Transverse colon (tissue), 4 donors: Measurements from ENCODE around the gene SPPL3. TPM values are rescaled to one million over a fixed set of nuclear protein-coding genes. Genes with fewer than 3 reads are reported as not detected.

Source experiments
- DNase-seq: peaks from one replicate; pipeline ENCODE4 v3.0.0-alpha.2; 2019
- H3K27ac ChIP-seq, 4 donors: fragments of 200-600 bp; sonication (generic); 2 replicates each; pipeline ENCODE4 v1.5.1; 2016 to 2018; ENCODE audit warnings: inconsistent platforms in 4 of 4
- H3K27me3 ChIP-seq: fragments of 200-600 bp; sonication (generic); 2 replicates; pipeline ENCODE4 v1.5.1; 2017; ENCODE audit warnings: inconsistent platforms
- H3K36me3 ChIP-seq, 4 donors: fragments of 200-600 bp; sonication (generic); 2 replicates each; pipeline ENCODE4 v1.5.1; 2017 to 2019; ENCODE audit warnings: inconsistent platforms in 4 of 4
- H3K4me1 ChIP-seq, 4 donors: fragments of 200-600 bp; sonication (generic); 2 replicates each; pipeline ENCODE4 v1.5.1; 2017 to 2020; ENCODE audit warnings: inconsistent platforms in 4 of 4
- H3K4me3 ChIP-seq, 4 donors: fragments of 200-600 bp; sonication (generic); 1 replicate in 1 of 4; 2 replicates in 3 of 4; pipeline versions ENCODE4 v1.5.1 to v1.6.1; 2017 to 2019; ENCODE audit warnings: inconsistent platforms in 4 of 4
- H3K9me3 ChIP-seq, 2 donors: fragments of 200-600 bp; sonication (generic); 2 replicates each; pipeline ENCODE4 v1.5.1; 2017 to 2019; ENCODE audit warnings: inconsistent platforms in 2 of 2
- CTCF ChIP-seq, 5 experiments: fragments of 200-600 bp in 3 of 5; fragments of 450-650 bp in 2 of 5; sonication (generic) in 3 of 5; IDR thresholded peaks; 1 replicate in 2 of 5; 2 replicates in 3 of 5; pipeline ENCODE4 v1.5.1; 2016 to 2017; ENCODE audit warnings: antibody characterized with exemption in 5 of 5, inconsistent platforms in 3 of 5, mild to moderate bottlenecking in 2 of 5, moderate library complexity in 1 of 5
- EP300 ChIP-seq: sonication (generic); formaldehyde crosslinking; IDR thresholded peaks from one replicate; pipeline ENCODE4 v1.6.1; 2017; ENCODE audit warnings: antibody characterized with exemption, low read depth
- POLR2A ChIP-seq: fragments of 450-650 bp; IDR thresholded peaks from one replicate; pipeline ENCODE4 v1.6.1; 2016; ENCODE audit warnings: antibody characterized with exemption, mild to moderate bottlenecking, moderate library complexity
- POLR2AphosphoS5 ChIP-seq, 3 donors: sonication (generic); formaldehyde crosslinking; IDR thresholded peaks; one replicate each; pipeline ENCODE4 v1.6.1; 2016; ENCODE audit warnings: antibody characterized with exemption in 3 of 3
- WGBS, 2 donors: methylation state at CpG; one replicate each; pipeline ENCODE4 v1.1.5; 2018; ENCODE audit warnings: low coverage in 1 of 2; 5-methylcytosine and 5-hydroxymethylcytosine counted together
- in situ Hi-C, 4 donors: fragments of 200-750 bp; cut with MboI; loops; one replicate each; pipeline versions ENCODE4 v1.15.0 to v1.15.1; 2017; ENCODE audit warnings: low sequenced_read_pairs in 3 of 4, low pct_ligation_motif_present in 1 of 4, low pct_unique_long_range_greater_than_20kb in 1 of 4
- intact Hi-C: fragments of 100-400 bp; cut with DNase I; formaldehyde crosslinking; loops from one replicate; pipeline ENCODE4 v1.15.1; 2023; ENCODE audit warnings: low total_unique reads
- total RNA-seq, 4 donors: library from RNA; depleted of rRNA; stranded (reverse); fragments of >200 nt; gene quantifications; one replicate each; pipeline ENCODE4 v1.1.0, GENCODE V29; 2016

The SPPL3 gene
- total RNA-seq, 4 donors from 2014 or later: 34.7 to 45.4 (median 41.6) TPM

- in situ Hi-C loops: no loop called here
- WGBS, 2 donors: 59 to 80% methylated on average over 1 to 7 of the region's 7 CpGs
- no peak overlapping the region for H3K4me3 ChIP-seq
- peaks cover 12 to 41% (median 28%) of the 10 kb centered on the region in 4 donors for H3K4me1 ChIP-seq
- H3K27ac ChIP-seq: peak overlapping the region; percentile 68 to 77 (median 72)
- DNase-seq: no peak
- no peaks in the 10 kb centered on the region for H3K9me3 ChIP-seq
- TF ChIP-seq EP300 (no peak), POLR2A (no peak), POLR2AphosphoS5 (IDR thresholded peaks at IDR 0.05) (no peak), CTCF (IDR thresholded peaks at IDR 0.05) (no peak)
- intact Hi-C loops: no loop called here
- H3K27me3 ChIP-seq: no peaks in the 10 kb centered on the region
- peaks cover 0 to 42% (median 3%) of the 10 kb centered on the region in 4 donors for H3K36me3 ChIP-seq
Measured at GRCh38 chr12:120720234-120720986, 183.7 kb downstream of the SPPL3 start.

DNA sequence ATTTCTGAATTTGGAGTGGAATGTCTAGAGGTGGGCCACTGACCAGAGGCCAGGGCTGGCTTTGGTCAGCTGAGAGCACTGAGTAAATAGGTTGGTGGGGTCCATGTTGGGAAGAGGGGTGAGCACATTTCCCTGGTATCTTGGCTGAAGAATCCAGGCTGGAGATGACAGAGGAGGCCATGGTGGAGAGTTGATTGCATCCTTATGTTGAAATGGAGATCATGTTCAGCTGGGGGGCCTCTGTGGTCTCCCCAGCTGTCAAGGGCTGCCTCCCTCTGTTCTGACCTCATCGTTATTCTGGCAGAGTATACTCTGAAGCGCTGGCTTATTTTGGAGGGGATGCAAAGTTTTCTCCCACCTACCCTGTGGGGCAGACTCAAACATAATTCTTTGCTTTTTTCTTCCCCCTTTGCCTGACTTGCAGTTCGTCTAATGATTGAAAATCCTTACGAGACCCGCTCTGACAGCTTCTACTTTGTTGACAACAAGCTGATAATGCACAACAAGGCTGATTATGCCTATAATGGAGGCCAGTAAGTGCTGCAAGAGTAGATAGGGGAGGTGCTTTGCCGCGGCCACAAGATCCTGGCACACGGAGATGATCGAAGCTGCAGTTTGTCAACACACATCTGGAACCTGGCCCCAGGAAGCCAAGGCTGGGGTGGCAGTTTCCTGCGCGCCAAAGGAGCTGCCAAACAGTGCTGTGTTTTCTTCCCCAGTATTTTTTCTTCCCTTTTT is 184.5 kb downstream of the SPPL3 start:
- no peak for DNase-seq
- Histone ChIP-seq H3K4me1 (peaks cover 5 to 34% (median 22%) of the 10 kb centered on the region in 4 donors), H3K36me3 (peaks cover 0 to 42% (median 3%) of the 10 kb centered on the region in 4 donors), H3K9me3 (no peaks in the 10 kb centered on the region), H3K27ac (peak overlapping the region; percentile 68 to 77 (median 72)), H3K4me3 (no peak overlapping the region), H3K27me3 (no peaks in the 10 kb centered on the region)
- intact Hi-C loops (loop anchor here (10.0 kb wide), 1 partner anchor 135 kb away; the partner anchor contains the start of gene POP5), in situ Hi-C loops (loop anchor here in 2 of 4 donors (10.0 kb wide), 2 partner anchors 75 to 135 kb away; partner anchors contain the start of genes CABP1 (in 2 of the 2) and POP5 (in 1 of the 2))
- TF ChIP-seq POLR2A (no peak), CTCF (IDR thresholded peaks at IDR 0.05) (no peak), POLR2AphosphoS5 (IDR thresholded peaks at IDR 0.05) (no peak), EP300 (no peak)
- 47 to 50% methylated on average over 3 to 11 of the region's 11 CpGs for WGBS, 2 donors

DNA sequence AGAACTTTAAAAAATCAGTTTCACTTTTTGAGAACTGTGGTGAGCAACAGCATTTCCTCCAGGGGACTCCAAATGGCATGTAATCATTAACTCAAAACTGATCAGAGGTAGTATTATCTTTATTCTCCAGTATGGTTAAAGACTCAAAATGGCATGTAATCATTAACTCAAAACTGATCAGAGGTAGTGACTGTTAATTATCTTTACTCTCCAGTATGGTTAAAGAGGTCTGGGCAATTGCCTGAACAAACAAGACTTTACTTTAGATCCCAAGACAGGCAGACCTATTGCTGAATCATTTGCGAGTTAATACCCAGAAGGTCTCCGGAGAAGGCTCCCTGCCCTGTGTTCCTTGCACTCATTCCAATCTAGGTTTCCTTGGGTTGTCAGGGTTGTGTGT is 185.1 kb downstream of the SPPL3 start:
- TF ChIP-seq CTCF (IDR thresholded peaks at IDR 0.05): no peak
- no peak for TF ChIP-seq EP300
- TF ChIP-seq POLR2A: no peak
- TF ChIP-seq POLR2AphosphoS5 (IDR thresholded peaks at IDR 0.05): no peak
- Histone ChIP-seq H3K27me3 (no peaks in the 10 kb centered on the region), H3K36me3 (peaks cover 0 to 42% (median 3%) of the 10 kb centered on the region in 4 donors), H3K4me3 (no peak overlapping the region), H3K27ac (peak overlapping the region; percentile 68 to 77 (median 72)), H3K9me3 (no peaks in the 10 kb centered on the region), H3K4me1 (peaks cover 5 to 34% (median 22%) of the 10 kb centered on the region in 4 donors)
- DNase-seq: no peak
- in situ Hi-C loops: loop anchor here in 2 of 4 donors (10.0 kb wide), 2 partner anchors 74 to 134 kb away; partner anchors contain the start of genes CABP1 (in 2 of the 2) and POP5 (in 1 of the 2)
- WGBS, 2 donors: 45 to 62% methylated on average over 2 of the region's 2 CpGs
- intact Hi-C loops: loop anchor here (10.0 kb wide), 1 partner anchor 134 kb away; the partner anchor contains the start of gene POP5

DNA sequence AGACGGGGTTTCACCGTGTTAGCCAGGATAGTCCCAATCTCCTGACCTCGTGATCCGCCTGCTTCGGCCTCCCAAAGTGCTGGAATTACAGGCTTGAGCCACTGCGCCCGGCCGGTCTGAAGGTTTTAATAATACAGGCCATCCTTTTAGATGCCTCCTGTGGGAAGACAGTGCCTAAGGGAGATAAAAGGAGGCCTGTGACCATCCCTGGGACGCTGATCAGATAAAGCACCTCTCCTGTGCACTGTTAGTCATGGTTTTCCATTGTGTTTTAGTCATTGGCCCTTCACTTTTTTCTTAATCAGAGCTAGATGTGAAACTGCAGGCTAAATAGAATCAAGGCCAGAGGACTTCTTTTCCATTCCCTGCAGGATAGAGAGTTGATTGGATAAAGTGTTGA is 186.1 kb downstream of the SPPL3 start:
- intact Hi-C loops (loop anchor here (10.0 kb wide), 1 partner anchor 133 kb away; the partner anchor contains the start of gene POP5), in situ Hi-C loops (loop anchor here in 2 of 4 donors (10.0 kb wide), 2 partner anchors 73 to 133 kb away; partner anchors contain the start of genes CABP1 (in 2 of the 2) and POP5 (in 1 of the 2))
- Histone ChIP-seq H3K36me3 (peaks cover 0 to 41% (median 2%) of the 10 kb centered on the region in 4 donors), H3K4me1 (peaks cover 5 to 37% (median 22%) of the 10 kb centered on the region in 4 donors), H3K4me3 (no peak overlapping the region), H3K9me3 (no peaks in the 10 kb centered on the region), H3K27ac (peak overlapping the region; percentile 68 to 77 (median 72)), H3K27me3 (no peaks in the 10 kb centered on the region)
- 81% methylated on average over 9 of the region's 9 CpGs; no CpG with 5 or more reads in 1 of the 2 donors for WGBS, 2 donors
- no peak for DNase-seq
- TF ChIP-seq POLR2AphosphoS5 (IDR thresholded peaks at IDR 0.05) (no peak), CTCF (IDR thresholded peaks at IDR 0.05) (no peak), POLR2A (no peak), EP300 (no peak)
